HG03342 (cell line): ENCODE data around the gene CHPF.

Source experiments
- ATAC-seq: cut with Tn5 transposase; IDR thresholded peaks from one replicate; pipeline ENCODE4 v1.9.1; 2021; ENCODE audit warnings: mild to moderate bottlenecking, moderate library complexity; ENCODE audit not compliant: unreplicated experiment

Gene CHPF

GRCh38 chr2:219515874-219516629, 27.6 kb downstream of the CHPF start:
- no peak for ATAC-seq

DNA sequence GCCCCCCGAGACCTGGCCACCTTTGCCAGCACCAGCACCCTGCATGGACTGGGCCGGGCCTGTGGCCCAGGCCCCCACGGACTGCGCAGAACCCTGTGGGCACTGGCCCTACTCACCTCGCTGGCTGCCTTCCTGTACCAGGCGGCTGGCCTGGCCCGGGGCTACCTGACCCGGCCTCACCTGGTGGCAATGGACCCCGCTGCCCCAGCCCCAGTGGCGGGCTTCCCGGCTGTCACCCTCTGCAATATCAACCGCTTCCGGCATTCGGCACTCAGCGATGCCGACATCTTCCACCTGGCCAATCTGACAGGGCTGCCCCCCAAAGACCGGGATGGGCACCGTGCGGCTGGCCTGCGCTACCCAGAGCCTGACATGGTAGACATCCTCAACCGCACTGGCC, 28.8 kb downstream of the CHPF start:
- no peak for ATAC-seq

DNA sequence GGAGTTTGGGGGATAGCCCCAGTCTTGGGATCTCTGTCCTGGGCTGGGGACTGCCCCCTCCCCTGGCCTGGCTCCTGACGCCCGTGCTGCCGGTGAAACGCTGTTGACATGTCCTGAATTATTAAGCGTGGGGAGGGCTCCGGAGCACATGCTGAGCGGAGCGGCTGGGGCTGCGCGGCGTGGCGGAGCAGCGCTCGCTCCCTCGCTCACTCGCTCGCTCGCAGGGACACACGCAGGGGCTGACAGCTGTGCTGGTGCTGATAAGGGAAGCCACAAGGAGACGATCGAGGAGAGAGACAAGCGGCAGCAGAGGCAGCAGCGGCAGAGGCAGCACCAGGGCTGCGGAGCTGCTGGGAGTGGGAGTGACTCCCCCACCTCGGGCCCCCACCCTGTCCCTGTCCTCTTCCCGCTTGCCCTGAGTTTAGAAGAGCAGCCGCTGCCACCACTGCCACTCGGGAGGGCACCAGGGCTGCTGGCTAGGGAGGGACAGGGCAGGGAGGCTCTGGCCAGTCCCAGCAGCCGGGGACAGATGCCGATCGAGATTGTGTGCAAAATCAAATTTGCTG, 29.3 kb downstream of the CHPF start, which contains the start of gene ASIC4:
TSS of gene ASIC4 (plus strand) at position 287 of the 566 bp plus-strand sequence. CDS start at position 530, 243 bp downstream.
- ATAC-seq = no peak

DNA sequence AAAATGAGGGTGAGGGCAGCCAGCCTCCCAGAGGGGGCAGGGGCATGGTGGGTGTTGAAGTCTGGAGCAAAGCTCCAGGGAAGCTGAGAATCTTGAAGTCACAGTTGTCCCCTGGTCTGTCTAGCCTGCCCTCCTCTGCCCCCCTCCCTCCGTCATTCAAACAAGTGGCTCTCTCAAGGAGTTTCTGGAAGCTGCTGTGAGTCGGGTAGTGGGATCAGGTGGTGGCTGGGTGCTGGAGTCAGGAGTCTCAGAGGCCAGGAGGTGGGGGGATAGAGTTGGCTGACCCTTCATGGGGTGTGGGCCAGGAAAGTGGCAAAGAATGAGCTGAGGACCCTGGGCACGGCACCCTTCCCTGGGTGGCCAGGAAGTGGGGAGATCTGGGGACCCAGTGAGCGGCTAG, 29.8 kb downstream of the CHPF start:
- no peak for ATAC-seq

DNA sequence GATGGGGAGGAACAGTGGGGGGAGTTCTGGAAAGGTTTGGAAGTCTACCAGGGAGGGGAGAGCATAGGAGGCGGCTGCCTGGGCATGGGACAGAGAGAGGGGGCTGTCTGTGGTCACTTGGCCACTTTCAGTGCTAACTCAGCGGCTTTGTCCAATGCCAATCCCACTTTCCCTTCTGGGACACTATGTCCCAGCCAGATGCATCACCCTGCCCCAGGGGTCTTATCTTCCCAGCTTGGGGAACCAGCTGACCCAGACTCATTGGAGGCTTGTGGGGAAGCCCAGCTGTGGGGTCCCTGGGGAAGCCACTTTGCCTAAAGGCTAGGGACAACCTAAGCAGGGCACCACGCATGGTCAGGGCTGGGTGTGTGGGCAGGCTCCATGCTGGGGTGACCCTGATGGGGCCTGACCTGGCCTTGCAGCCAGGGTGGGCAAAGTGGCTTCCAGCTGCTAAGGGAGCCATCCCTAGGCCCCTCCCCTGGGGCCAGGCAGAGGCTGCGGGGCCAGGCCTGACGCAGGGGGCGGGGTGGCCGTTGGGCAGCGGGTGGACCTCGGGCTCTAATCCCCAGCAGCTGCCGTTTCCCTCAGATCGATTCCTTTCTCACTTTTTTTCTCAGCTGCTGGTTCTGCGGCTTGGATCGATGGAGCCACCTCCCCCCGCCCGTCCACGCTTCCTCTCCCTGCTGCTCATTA, 30.9 kb downstream of the CHPF start:
- ATAC-seq = no peak

DNA sequence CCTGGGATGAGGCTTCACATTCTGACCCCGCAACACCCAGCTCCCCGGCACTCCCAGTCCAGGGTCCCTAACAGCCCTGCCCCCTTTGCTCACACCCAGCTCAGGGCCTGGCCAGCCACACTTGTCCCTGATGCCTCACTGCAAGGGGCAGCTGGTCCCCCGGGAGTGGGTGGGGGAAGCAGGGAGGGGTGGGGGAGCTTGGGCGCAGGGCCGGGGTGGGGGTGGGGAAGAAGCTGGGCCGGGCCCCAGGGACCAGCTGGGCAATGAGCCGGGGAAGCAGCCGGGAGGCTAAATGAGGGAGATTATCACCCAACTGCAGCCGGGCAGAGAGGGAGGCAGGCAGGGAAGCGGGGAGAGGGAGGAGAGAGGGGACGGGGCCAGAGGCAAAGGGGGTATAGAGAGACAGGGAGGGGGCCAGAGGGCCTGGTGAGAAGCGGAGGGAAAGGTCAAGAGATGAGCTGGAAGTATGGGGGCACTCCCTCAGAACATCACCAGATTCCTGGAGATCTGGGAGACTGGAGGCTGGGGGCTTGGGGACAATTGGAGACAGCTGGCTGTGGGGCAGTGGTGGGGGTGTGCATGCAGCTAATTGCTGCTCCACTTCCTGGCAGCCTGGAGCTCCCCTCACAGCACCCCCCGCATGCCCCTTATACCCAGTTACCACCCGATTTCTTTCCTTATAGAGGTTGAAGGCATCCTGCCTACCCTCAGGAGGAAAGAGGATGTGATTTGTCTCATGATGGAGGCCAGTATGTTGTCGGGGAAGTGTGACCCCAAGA, 31.9 kb downstream of the CHPF start:
- ATAC-seq = no peak

DNA sequence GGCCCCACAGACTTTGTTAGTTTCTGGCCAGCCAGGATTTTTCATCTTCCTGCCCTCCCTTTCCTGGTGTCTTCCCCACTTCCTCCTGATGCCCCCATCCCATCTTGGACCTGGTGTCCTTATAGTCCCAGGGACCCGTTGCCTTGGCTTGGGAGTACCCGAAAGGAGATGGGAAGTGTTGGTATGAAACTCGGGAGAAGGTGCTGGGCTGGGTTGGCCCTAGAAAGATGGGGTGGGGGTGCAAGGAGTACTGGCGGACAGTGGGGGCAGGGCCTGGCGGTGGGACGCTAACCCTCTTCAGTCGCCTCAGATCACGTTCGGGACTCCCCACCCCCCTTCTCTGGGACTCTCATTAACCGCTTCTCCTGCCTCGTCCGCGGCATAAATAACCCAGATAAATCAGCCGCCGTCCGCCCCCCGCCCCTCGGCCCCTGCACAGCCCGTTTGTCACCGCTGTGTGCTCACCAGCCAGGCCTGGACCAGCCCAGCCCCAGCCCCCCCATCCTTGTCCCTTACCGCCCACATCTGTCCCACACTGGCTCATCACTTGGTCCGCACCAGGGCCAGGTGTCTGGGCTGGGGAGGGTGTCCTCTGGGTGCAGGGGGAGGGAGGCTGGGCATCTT, 33.0 kb downstream of the CHPF start:
- ATAC-seq = no peak

GRCh38 chr2:219509780-219510511, 33.7 kb downstream of the CHPF start:
- ATAC-seq = peak; percentile 66

DNA sequence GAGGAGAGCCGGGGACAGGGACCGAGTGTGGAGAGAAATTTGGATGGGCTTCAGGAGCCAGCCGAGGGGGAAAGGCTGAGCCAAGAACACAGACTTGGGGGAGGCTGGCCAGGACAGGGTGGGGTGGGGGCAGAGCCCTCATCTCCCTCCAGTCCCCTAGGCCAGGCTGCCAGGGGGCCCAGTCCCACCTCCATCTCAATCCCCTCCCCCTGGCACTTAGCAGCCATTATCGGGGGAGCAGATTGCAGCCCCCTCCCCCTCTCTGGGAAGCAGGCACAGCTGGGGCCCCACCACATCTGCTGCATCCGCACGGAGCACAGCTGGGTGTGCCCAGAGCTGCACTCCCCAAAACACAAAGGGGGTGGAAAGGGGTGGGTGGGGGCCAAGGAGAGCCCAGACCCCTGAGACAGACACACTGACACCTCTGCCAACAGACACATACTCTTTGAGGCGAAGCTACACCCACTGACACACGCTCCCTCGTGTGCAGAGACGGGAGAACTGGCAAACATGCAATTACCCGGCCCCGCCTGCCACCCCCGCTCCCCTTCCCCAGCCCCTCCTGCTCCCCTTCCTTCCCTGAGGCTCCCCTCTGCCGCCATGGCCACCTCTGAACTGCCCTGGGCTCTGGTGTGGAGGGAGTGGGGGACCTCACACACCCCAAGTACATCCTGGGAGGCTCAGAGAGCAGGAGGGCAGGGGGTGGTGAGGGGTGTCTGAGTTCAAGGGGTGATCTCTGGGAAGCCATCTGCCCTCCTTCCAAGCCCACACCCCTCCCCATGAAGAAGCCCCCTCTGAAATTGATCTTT, 34.4 kb downstream of the CHPF start:
- no peak for ATAC-seq

- no peak for ATAC-seq
Observed at GRCh38 chr2:219508444-219508734, 35.2 kb downstream of the CHPF start.

DNA sequence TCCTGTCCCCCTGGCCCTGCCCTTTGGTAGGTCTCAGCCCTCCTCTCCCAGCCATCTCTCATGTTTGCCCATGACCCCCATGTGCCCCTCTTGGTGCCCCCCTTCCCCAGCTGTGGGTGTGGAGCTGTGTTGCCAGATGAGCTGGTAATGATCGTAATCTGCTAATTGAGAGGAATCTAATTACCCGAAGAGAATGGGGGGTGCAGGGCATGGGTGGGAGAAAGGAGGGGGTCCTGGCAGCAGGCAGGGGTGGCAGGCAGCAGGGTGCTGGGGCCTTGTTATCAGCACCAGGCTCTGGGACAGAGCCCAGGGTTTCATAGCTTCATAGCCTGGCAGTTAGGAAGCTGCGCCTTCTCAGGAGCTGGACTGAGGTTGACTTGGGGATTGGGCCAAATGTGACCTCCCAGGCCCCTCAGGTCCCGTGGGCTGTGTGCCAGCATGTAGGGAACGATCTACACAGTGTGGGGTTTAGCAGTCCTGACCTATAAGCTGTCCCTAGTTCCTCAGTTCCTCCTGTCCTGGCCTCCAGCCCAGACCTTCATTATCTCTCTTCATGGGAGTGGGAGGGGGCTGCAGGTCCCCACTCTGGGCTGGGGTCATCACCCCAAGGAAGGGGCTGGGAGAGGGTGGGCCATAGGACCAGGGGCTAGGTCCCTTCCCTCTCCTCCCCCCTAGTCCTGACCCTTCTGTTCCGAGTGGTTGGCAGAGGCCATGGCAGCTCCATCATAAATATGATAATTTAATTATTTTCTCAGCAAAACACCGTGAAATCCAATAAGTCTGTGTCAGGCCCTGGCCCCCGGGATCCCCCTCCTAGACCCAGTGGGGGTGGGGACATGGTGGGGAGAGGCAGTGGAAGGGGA, 35.8 kb downstream of the CHPF start:
- no peak for ATAC-seq

- ATAC-seq = no peak
Observed at GRCh38 chr2:219506802-219507526, 36.6 kb downstream of the CHPF start.

DNA sequence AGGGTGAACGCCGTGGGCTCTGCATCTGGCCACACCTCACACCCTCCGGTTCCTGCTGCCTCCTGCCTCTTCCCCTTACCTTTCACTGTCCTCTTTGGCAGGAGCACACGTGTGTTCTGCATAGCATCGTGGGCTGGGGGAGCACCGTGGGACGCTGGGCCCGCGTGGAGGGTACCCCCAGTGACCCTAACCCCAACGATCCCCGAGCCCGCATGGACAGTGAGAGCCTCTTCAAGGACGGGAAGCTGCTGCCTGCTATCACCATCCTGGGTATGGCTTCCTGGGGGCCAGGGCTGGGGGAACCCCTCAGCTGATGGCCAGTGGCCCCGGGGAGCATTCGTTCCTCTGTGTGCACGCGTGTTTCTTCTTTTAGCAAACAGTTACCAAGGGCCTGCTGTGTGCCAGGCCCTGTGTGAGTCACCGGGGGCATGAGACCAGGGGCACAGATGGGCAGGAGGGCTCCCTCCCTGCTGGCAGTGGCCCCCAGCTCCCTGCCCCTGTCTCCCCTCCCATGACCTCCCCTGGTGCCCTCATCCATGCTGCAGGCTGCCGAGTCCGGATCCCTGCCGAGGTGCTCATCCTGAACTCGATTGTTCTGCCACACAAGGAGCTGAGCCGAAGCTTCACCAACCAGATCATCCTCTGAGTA, 37.3 kb downstream of the CHPF start:
- no peak for ATAC-seq

DNA sequence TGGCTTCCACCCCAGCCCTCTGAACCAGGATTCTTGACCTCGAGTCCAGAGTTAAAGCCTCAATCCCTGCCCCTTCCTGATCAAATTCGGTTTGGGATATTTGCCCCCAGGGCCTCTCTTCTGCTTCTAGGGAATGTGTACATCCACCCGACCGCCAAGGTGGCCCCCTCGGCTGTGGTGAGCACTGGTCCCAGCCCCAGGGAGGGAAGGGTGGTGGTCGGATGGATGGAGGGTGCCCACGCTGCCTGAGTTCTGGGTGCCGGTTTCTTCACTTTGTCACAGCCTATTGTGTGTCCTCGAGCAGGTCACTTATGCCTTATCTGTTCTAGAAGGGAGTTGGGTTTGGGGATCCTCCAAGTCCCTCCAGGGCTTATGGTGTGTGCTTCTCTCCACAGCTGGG, 38.0 kb downstream of the CHPF start:
- no peak for ATAC-seq

DNA sequence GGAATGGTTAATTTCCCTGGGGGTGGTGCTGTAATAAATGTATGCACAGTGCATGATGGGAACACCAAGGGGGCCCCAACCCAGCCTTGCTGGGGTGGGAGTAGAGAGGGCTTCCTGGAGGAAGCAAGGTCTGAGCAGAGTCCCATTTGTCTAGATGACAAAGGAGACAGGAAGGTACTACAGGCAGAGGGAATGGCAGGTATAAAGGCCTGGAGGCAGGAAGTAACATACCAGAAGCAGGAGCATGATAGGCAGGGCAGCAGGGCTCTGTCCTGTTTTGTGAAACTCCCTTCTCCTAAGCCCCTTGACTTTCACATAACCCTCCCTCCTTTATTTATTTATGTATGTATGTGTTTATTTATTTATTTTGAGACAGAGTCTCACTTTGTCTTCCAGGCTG, 41.0 kb downstream of the CHPF start:
- ATAC-seq = no peak

- no peak for ATAC-seq
Observed at GRCh38 chr2:219501849-219502248, 41.8 kb downstream of the CHPF start.

GRCh38 chr2:219500135-219500534, 43.5 kb downstream of the CHPF start:
- ATAC-seq = no peak

DNA sequence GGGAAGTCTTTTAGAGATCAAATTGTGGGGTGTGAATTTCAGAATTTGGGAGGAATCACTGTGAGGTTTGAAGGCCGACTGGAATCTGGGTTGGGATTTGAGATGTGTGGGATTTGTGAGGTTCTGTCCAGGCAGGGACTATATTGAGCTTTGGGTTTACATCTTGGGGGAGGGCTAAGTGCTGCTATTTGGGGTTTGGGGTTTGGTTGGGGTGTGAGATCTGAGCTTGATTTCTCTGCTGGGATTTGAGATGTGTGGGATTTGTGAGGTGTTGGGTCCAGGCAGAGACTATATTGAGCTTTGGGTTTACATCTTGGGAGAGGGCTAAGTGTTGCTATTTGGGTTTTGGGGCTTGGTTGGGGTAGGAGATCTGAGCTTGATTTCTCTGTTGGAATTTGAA, 44.1 kb downstream of the CHPF start:
- no peak for ATAC-seq
